Measurements from ENCODE around the gene ITGA1.

Gene ITGA1

GRCh38 chr5:52870448-52870847, 82.7 kb downstream of the ITGA1 start:
- no peak for DNase-seq (ENCODE audit: low spot score)
- no peak for TF ChIP-seq CTCF (IDR thresholded peaks at IDR 0.05; ENCODE audit: extremely low read depth, insufficient read depth, missing control alignments)
- in situ Hi-C loops (cut with MboI; ENCODE audit: low pct_unique_long_range_greater_than_20kb, low sequenced_read_pairs, unreplicated experiment), result no loop called here

- DNase-seq (ENCODE audit: low spot score), result no peak
- TF ChIP-seq CTCF (IDR thresholded peaks at IDR 0.05; ENCODE audit: extremely low read depth, insufficient read depth, missing control alignments), result no peak
- in situ Hi-C loops (cut with MboI; ENCODE audit: low pct_unique_long_range_greater_than_20kb, low sequenced_read_pairs, unreplicated experiment), result no loop called here
Measured at GRCh38 chr5:52875827-52876226, 88.1 kb downstream of the ITGA1 start.

- no peak for DNase-seq (ENCODE audit: low spot score)
- in situ Hi-C loops (cut with MboI; ENCODE audit: low pct_unique_long_range_greater_than_20kb, low sequenced_read_pairs, unreplicated experiment), result no loop called here
- no peak for TF ChIP-seq CTCF (IDR thresholded peaks at IDR 0.05; ENCODE audit: extremely low read depth, insufficient read depth, missing control alignments)
Measured at GRCh38 chr5:52876456-52876855, 88.7 kb downstream of the ITGA1 start.

DNA sequence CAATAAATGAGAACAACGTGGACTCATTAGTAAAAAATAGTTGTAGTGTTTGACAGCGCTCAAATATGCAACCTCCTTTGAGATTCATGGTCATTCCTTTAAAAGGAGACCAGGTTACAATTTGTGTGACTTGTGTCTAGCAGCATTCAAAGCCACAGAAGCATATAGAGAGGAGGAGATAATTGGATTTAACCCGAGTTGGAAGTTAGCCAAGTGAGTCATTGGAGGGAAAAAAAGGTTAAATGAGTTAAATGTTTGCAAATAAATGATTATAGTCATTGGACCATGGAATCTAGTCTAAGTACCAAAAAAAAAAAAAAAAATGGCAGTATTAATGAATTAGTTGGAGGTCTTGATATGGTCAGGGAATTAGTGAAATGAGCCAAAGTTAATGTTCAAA, 90.9 kb downstream of the ITGA1 start:
- in situ Hi-C loops (cut with MboI; ENCODE audit: low pct_unique_long_range_greater_than_20kb, low sequenced_read_pairs, unreplicated experiment), result no loop called here
- TF ChIP-seq CTCF (IDR thresholded peaks at IDR 0.05; ENCODE audit: extremely low read depth, insufficient read depth, missing control alignments), result no peak
- no peak for DNase-seq (ENCODE audit: low spot score)

- no peak for DNase-seq (ENCODE audit: low spot score)
- no peak for TF ChIP-seq CTCF (IDR thresholded peaks at IDR 0.05; ENCODE audit: extremely low read depth, insufficient read depth, missing control alignments)
- in situ Hi-C loops (cut with MboI; ENCODE audit: low pct_unique_long_range_greater_than_20kb, low sequenced_read_pairs, unreplicated experiment), result no loop called here
Measured at GRCh38 chr5:52880541-52880940, 92.8 kb downstream of the ITGA1 start.

- in situ Hi-C loops (cut with MboI; ENCODE audit: low pct_unique_long_range_greater_than_20kb, low sequenced_read_pairs, unreplicated experiment), result no loop called here
- no peak for DNase-seq (ENCODE audit: low spot score)
- TF ChIP-seq CTCF (IDR thresholded peaks at IDR 0.05; ENCODE audit: extremely low read depth, insufficient read depth, missing control alignments), result no peak
Measured at GRCh38 chr5:52881468-52881867, 93.8 kb downstream of the ITGA1 start.

DNA sequence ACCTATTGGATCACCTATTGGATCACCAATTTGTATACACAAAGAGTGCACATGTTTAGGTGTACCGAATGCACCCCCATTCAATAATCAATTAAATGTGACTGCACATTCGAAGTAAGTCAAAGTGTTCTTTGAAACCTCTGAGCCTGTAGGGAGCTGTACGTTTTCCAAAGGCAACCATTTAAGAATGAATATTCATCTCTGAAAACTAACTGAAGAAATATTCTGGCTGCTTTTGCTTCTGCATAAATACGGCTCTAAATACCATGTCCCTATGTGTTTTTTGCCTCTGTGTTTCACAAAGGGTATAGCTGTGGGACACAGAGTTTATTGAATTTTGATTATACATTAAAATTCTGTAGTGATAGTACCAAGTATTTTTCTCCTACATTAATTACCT, 95.4 kb downstream of the ITGA1 start:
- no peak for TF ChIP-seq CTCF (IDR thresholded peaks at IDR 0.05; ENCODE audit: extremely low read depth, insufficient read depth, missing control alignments)
- DNase-seq (ENCODE audit: low spot score), result no peak
- in situ Hi-C loops (cut with MboI; ENCODE audit: low pct_unique_long_range_greater_than_20kb, low sequenced_read_pairs, unreplicated experiment), result no loop called here
